ENCODE measurements around the gene ADCK2.

GRCh38 chr7:140675726-140676125, 3.0 kb downstream of the ADCK2 start:
- TF ChIP-seq EP300 (IDR thresholded peaks at IDR 0.05; ENCODE audit: borderline replicate concordance in 1 of 2, control insufficient read depth in 1 of 2, low read depth in 2 of 2, low read length in 2 of 2) = no peak
- no peak for TF ChIP-seq ZNF687 (IDR thresholded peaks at IDR 0.05)

Data from GM12878 (cell line).